ENCODE measurements around the gene RASA1. TPM values are rescaled to one million over a fixed set of nuclear protein-coding genes. Genes with fewer than 3 reads are reported as not detected.

The RASA1 gene
- total RNA-seq, 4 donors from 2014 or later = 25.9 to 59.9 (median 46.3) TPM

- no peak for DNase-seq
- H3K9me3 ChIP-seq = no peaks in the 10 kb centered on the region
- TF ChIP-seq POLR2A (IDR thresholded peaks at IDR 0.05) (no peak), CTCF (IDR thresholded peaks at IDR 0.05) (no peak)
- H3K36me3 ChIP-seq = no peaks in the 10 kb centered on the region
- H3K27me3 ChIP-seq = no peaks in the 10 kb centered on the region
- intact Hi-C loops (cut with DNase I; ENCODE audit: low total_unique reads) = no loop called here
- H3K4me1 ChIP-seq = no peaks in the 10 kb centered on the region
- no peak overlapping the region for H3K4me3 ChIP-seq
- H3K27ac ChIP-seq = no peak overlapping the region
Observed at GRCh38 chr5:87382224-87382623, 114.5 kb downstream of the RASA1 start.

GRCh38 chr5:87383216-87383615, 115.5 kb downstream of the RASA1 start:
- intact Hi-C loops (cut with DNase I; ENCODE audit: low total_unique reads) = no loop called here
- no peak overlapping the region for H3K27ac ChIP-seq
- DNase-seq = no peak
- H3K27me3 ChIP-seq = no peaks in the 10 kb centered on the region
- H3K4me1 ChIP-seq = no peaks in the 10 kb centered on the region
- H3K9me3 ChIP-seq = no peaks in the 10 kb centered on the region
- no peak for TF ChIP-seq POLR2A (IDR thresholded peaks at IDR 0.05)
- no peak for TF ChIP-seq CTCF (IDR thresholded peaks at IDR 0.05)
- no peaks in the 10 kb centered on the region for H3K36me3 ChIP-seq
- H3K4me3 ChIP-seq = no peak overlapping the region

- Histone ChIP-seq H3K36me3 (no peaks in the 10 kb centered on the region), H3K27ac (no peak overlapping the region), H3K27me3 (no peaks in the 10 kb centered on the region), H3K9me3 (no peaks in the 10 kb centered on the region), H3K4me1 (no peaks in the 10 kb centered on the region), H3K4me3 (no peak overlapping the region)
- TF ChIP-seq POLR2A (IDR thresholded peaks at IDR 0.05) (no peak), CTCF (IDR thresholded peaks at IDR 0.05) (no peak)
- intact Hi-C loops (cut with DNase I; ENCODE audit: low total_unique reads) = no loop called here
- DNase-seq = no peak
Observed at GRCh38 chr5:87385802-87386201, 118.1 kb downstream of the RASA1 start.

GRCh38 chr5:87388129-87388528, 120.4 kb downstream of the RASA1 start:
- Histone ChIP-seq H3K4me1 (no peaks in the 10 kb centered on the region), H3K4me3 (no peak overlapping the region), H3K36me3 (no peaks in the 10 kb centered on the region), H3K9me3 (no peaks in the 10 kb centered on the region), H3K27ac (no peak overlapping the region), H3K27me3 (no peaks in the 10 kb centered on the region)
- TF ChIP-seq CTCF (IDR thresholded peaks at IDR 0.05) (no peak), POLR2A (IDR thresholded peaks at IDR 0.05) (no peak)
- intact Hi-C loops (cut with DNase I; ENCODE audit: low total_unique reads) = no loop called here
- DNase-seq = no peak

- H3K27ac ChIP-seq = no peak overlapping the region
- no peaks in the 10 kb centered on the region for H3K27me3 ChIP-seq
- no peaks in the 10 kb centered on the region for H3K4me1 ChIP-seq
- no peaks in the 10 kb centered on the region for H3K9me3 ChIP-seq
- no peaks in the 10 kb centered on the region for H3K36me3 ChIP-seq
- H3K4me3 ChIP-seq = no peak overlapping the region
- intact Hi-C loops (cut with DNase I; ENCODE audit: low total_unique reads) = no loop called here
- TF ChIP-seq CTCF (IDR thresholded peaks at IDR 0.05) = no peak
- no peak for TF ChIP-seq POLR2A (IDR thresholded peaks at IDR 0.05)
- no peak for DNase-seq
Observed at GRCh38 chr5:87389296-87390034, 121.8 kb downstream of the RASA1 start.
